ENCODE data around the gene RASA3.
A peak's percentile ranks its signal among the peaks of the same experiment; 100 is the strongest.
"Not testable (repeated sequence)": the region's sequence is repeated elsewhere in the genome, so short reads cannot be mapped to it uniquely, and the experiment has no call there.

RASA3 gene

GRCh38 chr13:114142137-114142550, 9.7 kb upstream of the RASA3 start:
- no peak for DNase-seq (ENCODE audit: low spot score)

- no peak for DNase-seq (ENCODE audit: low spot score)
These were observed 9.0 kb upstream of the RASA3 start for GRCh38 chr13:114141261-114141996.

GRCh38 chr13:114140906-114141250, 8.5 kb upstream of the RASA3 start:
- DNase-seq (ENCODE audit: low spot score), result no peak

GRCh38 chr13:114140131-114140905, 7.9 kb upstream of the RASA3 start:
- DNase-seq (ENCODE audit: low spot score), result peak; percentile 79

GRCh38 chr13:114136576-114136975, 4.2 kb upstream of the RASA3 start:
- no peak for DNase-seq (ENCODE audit: low spot score)

- DNase-seq (ENCODE audit: low spot score), result no peak
These were observed 3.3 kb upstream of the RASA3 start for GRCh38 chr13:114135731-114136171.

GRCh38 chr13:114134944-114135610, 2.7 kb upstream of the RASA3 start:
- no peak for DNase-seq (ENCODE audit: low spot score)

- no peak for DNase-seq (ENCODE audit: low spot score)
These were observed 1.9 kb upstream of the RASA3 start for GRCh38 chr13:114134111-114134943.

- not testable (repeated sequence) for DNase-seq (ENCODE audit: low spot score)
These were observed 1.1 kb upstream of the RASA3 start for GRCh38 chr13:114133552-114133951.

GRCh38 chr13:114133126-114133525, 703 bp upstream of the RASA3 start:
- DNase-seq (ENCODE audit: low spot score), result not testable (repeated sequence)

GRCh38 chr13:114131583-114132418, 622 bp downstream of the RASA3 start:
- no peak for DNase-seq (ENCODE audit: low spot score)

GRCh38 chr13:114130837-114131582, 1.4 kb downstream of the RASA3 start:
- DNase-seq (ENCODE audit: low spot score), result no peak

- DNase-seq (ENCODE audit: low spot score), result no peak
These were observed 2.1 kb downstream of the RASA3 start for GRCh38 chr13:114130131-114130836.

- no peak for DNase-seq (ENCODE audit: low spot score)
These were observed 2.8 kb downstream of the RASA3 start for GRCh38 chr13:114129649-114130062.

GRCh38 chr13:114128624-114129522, 3.5 kb downstream of the RASA3 start:
- peak; percentile 55 for DNase-seq (ENCODE audit: low spot score)

GRCh38 chr13:114128348-114128623, 4.1 kb downstream of the RASA3 start:
- DNase-seq (ENCODE audit: low spot score), result no peak

GRCh38 chr13:114127473-114128347, 4.7 kb downstream of the RASA3 start:
- DNase-seq (ENCODE audit: low spot score), result no peak
